HG02970 (cell line): ENCODE data around the gene CD2AP.
"Not testable (repeated sequence)": the region's sequence is repeated elsewhere in the genome, so short reads cannot be mapped to it uniquely, and the experiment has no call there.

Experiments used
- ATAC-seq: cut with Tn5 transposase; IDR thresholded peaks from one replicate; pipeline ENCODE4 v1.9.1; 2021; ENCODE audit warnings: mild to moderate bottlenecking, moderate library complexity, moderate number of reproducible peaks; ENCODE audit not compliant: unreplicated experiment, low FRiP score

Gene CD2AP

DNA sequence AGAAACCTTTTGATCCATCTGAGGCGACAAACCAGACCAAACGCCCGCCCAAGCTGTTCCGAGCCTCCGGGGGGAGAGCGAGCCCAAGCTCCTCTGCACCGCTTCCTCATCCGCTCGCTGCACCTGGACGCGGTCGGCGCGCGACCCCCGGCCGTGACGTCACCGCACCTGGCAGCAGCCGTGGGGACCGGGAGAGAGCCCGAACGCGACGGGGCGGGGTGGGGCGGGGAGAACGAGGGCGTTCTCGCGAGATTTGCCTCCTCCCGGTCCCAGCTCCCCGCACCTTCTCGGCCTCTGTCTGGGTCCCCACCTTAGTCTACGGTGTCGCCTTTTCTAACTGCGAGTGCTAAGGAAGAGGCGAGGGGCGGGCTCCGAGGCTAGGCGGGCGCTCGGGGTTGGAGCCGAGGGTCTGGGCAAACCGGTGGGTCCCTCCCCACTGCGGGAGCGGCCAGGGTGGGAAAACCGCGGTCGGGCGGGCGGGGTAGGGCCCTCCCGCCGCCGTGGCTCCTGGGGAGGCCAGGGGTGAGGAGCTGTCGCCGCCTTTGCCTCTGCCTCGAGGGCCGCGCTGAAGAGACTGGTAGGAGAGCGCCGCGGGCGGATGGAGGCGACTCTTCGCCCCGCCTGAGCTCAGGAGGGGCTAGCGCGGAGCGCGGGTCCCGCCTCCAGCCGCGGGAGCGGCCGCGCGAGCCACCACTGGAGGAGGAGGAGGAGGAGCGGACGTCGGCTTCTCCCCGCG, at the start of gene CD2AP:
CD2AP (plus strand) TSS at position 293 of the 736 bp plus-strand sequence. CDS start 456 bp downstream, outside the sequence.
- ATAC-seq = peak; percentile 91

GRCh38 chr6:47428288-47428687, 49.3 kb upstream of the CD2AP start:
- no peak for ATAC-seq

- ATAC-seq = no peak
These were observed 48.6 kb upstream of the CD2AP start for GRCh38 chr6:47428746-47429664.

- ATAC-seq = no peak
These were observed 43.0 kb upstream of the CD2AP start for GRCh38 chr6:47434372-47435253.

- no peak for ATAC-seq
These were observed 42.4 kb upstream of the CD2AP start for GRCh38 chr6:47435254-47435612.

DNA sequence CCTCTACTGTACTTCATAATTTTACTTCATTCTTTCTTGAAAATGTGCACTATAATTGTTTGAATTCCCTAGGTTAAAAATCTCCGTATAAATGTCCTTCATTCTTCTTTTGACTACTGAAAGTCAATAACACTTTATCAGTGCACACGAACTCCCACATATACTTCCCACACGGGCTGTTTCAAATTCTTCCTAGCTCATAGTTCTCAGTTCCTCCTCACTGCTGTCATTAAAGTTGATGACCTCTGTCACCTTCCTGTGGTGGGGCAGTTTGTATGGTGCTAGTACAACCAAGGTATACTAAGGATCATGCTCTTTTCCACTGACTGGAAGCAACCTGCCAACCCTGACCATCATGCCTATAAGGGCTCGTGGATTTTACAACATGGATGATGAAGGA, 40.0 kb upstream of the CD2AP start:
- ATAC-seq = no peak

DNA sequence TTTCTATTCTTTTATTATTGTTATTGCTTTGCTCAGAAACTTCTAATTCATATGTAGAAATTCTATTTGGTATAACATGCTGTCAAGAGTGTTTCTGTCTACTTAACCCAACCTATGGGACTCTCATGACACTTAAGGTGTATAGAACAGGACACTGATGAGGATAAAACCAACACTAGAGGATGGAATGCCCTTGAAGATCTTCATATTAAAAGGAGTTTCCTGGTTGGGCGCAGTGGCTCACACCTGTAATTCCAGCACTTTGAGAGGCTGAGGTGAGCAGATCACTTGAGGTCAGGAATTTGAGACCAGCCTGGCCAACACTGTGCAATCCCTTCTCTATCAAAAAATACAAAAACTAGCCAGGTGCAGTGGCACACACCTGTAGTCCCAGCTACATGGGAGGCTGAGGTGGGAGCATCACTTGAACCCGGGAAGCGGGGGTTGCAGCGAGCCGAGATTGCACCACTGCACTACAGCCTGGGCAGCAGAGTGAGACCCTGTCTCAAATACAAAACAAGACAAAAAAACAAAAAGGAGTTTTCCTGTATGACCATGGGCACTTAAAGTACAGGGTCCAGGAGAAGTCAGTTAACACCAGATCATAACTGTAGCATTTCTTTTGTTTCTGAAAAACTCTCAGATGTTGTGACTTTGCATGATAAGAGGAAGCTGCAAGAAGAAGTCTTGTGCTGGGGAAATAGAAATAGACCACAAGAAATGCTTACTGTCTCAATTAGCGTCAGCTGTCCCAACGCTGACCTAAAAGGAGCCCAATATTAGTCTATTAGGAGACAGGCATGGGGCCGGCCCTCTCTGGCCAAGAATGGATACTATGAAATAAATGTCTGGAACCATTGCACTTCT, 38.9 kb upstream of the CD2AP start:
- peak; percentile 53 for ATAC-seq

DNA sequence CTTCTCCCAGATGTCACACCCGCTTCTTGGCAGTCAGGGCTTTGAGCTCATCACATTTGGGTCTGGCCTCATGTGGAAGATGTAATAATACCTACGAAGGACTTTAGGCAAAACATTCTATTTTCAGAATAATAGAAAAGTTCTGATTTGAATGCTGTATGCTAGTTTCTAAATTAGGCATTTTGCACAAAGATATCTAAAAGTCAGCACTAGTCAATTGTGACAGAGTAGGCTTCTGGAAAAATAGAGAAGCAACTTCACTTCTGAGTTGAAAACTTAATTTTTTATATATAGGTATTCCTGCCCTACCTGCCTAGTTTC, 38.3 kb upstream of the CD2AP start:
- no peak for ATAC-seq

DNA sequence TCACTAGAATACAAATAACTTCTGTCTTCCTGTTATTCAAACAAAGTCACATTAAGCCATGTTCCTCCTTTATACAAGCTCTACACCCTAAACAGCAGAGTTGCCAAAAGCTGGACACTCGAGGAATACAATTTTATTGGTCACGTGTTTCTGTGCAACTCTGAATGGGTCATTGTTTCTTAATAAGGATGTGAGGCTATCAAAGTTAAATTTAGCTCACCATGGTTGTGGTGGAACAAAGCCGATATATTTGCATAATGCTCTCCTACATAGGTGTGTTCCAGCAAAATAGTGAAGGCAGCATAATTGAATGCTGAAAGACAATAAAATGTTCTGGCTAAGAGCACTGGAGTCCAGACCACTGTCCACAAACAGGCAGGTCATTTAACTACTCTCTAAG, 36.9 kb upstream of the CD2AP start:
- ATAC-seq = peak; percentile 49

DNA sequence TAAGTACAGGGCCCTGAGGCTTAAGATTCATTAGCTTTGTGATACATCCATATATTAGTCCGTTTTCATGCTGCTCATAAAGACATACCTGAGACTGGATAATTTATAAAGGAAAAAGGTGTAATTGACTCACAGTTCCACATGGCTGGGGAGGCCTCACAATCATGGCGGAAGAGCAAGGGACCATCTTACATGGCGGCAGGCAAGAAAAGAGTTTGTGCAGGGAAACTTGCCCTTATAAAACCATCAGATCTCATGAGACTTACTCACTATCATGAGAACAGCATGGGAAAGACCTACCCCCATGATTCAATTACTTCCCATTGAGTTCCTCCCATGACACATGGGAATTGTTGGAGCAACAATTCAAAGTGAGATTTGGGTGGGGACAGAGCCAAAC, 32.6 kb upstream of the CD2AP start:
- ATAC-seq = not testable (repeated sequence)

DNA sequence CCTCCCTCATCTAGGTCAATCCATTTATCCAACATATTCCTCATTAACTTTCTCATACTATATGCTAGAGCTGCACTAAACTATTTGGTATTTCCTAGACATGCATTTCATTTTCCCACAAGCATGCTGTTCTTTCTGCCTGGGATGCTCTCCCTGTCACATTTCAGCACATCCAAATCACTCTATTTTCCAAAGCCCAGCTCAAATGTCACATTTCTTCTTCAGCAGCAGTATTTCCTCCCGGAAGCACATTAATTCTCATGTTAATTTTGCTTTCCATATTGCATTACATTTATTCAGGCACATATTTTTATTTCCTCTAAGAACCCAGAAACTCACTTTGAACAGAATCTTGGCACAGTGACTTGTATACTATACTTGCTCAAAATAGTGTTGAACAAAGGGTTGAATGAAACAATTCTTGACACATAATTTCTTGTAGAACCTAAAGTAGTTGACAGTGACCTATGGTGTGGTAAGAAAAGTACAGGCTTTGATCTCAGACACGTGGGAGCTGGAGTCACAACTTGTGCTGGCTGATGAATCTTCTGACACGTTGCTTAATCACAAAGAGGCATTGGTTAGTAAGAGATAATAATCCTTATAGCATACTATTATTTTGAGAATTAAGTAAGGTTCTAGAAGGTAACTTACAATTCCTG, 30.8 kb upstream of the CD2AP start:
- ATAC-seq = no peak

GRCh38 chr6:47447722-47448121, 29.9 kb upstream of the CD2AP start:
- no peak for ATAC-seq

DNA sequence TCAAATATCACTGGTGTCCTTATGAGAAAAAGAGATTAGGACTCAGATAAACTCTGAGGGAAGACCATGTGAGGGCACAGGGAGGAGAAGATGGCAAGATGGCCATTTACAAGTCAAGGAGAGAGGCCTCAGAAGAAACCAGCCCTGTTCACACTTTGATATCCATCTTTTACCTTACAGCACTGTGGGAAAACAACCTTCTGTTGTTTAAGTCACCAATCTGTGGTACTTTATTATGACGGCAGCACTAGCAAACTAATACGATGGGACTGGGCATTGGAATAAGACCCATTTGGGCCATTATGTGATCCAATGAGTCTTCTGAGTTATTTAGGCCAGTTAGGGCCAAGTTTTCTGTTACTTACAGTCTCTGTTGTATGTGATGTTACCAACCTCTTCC, 26.4 kb upstream of the CD2AP start:
- no peak for ATAC-seq

GRCh38 chr6:47452899-47453298, 24.7 kb upstream of the CD2AP start:
- ATAC-seq = no peak

GRCh38 chr6:47453372-47453936, 24.1 kb upstream of the CD2AP start:
- ATAC-seq = no peak

DNA sequence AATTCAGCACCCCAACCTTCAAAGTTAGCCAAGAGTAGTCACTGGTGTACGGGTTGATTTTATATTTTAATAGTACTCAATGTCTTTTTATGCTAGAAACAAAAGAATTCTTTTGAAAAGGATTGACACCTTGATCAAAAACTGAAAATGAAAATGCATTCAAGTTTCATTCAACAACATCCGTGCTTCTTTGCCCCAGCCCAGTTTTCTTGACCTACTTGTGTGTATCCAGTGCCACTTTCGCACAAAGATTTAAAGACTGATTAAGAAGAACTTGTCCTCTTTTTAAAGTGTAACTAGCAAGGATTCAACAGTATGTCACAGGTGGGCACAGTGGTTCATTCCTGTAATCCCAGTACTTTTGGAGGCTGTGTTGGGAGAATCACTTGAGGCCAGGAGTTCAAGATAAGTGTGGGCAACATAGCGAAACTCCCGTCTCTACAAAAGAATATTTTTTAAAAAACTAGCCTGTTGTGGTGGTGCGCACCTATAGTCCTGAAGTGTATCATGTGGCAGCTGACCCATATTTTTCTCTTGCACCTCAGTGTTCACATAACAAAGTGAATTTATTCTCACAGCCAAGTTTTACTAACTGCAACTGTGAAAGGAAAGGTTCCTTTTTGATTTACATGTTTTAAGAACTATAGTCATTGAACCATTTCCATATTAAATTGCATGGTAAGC, 22.7 kb upstream of the CD2AP start:
- no peak for ATAC-seq

- ATAC-seq = peak; percentile 68
These were observed 21.9 kb upstream of the CD2AP start for GRCh38 chr6:47455533-47456209.

- ATAC-seq = no peak
These were observed 21.0 kb upstream of the CD2AP start for GRCh38 chr6:47456536-47456975.
